Large intestine (tissue), 3 donors: ENCODE results near the gene FGF12. TPM values are rescaled to one million over a fixed set of nuclear protein-coding genes. Genes with fewer than 3 reads are reported as not detected.

Source experiments
- DNase-seq, 2 donors: peaks; one replicate each; pipeline versions ENCODE4 v3.0.0 to v3.0.0-alpha.2; 2013
- H3K27ac ChIP-seq: one replicate; pipeline ENCODE4 v1.5.1; 2013; ENCODE audit warnings: low read length
- H3K27me3 ChIP-seq: 2 replicates; pipeline ENCODE4 v1.6.1; 2013; ENCODE audit warnings: low read length; ENCODE audit not compliant: control insufficient read depth, insufficient read depth
- H3K36me3 ChIP-seq: 2 replicates; pipeline ENCODE4 v1.6.1; 2013; ENCODE audit warnings: low read length; ENCODE audit not compliant: control insufficient read depth, insufficient read depth
- H3K4me1 ChIP-seq: one replicate; pipeline ENCODE4 v1.6.1; 2013; ENCODE audit warnings: low read length; ENCODE audit not compliant: control insufficient read depth, insufficient read depth
- H3K4me3 ChIP-seq: one replicate; pipeline ENCODE4 v1.5.1; 2013; ENCODE audit warnings: low read length
- H3K9me3 ChIP-seq: one replicate; pipeline ENCODE4 v1.6.1; 2013; ENCODE audit warnings: mild to moderate bottlenecking, low read depth, low read length, moderate library complexity; ENCODE audit not compliant: control insufficient read depth
- WGBS: methylation state at CpG from one replicate; pipeline ENCODE4 v1.1.5; 2013; ENCODE audit warnings: low lambda C conversion rate; ENCODE audit not compliant: insufficient coverage; 5-methylcytosine and 5-hydroxymethylcytosine counted together
- polyA plus RNA-seq: library from polyadenylated mRNA; unstranded; fragments of 120-200 nt; gene quantifications from one replicate; pipeline ENCODE4 v1.2.1, GENCODE V29; 2013

The FGF12 gene
- polyA plus RNA-seq, 1 donor, result 2.1 TPM

DNA sequence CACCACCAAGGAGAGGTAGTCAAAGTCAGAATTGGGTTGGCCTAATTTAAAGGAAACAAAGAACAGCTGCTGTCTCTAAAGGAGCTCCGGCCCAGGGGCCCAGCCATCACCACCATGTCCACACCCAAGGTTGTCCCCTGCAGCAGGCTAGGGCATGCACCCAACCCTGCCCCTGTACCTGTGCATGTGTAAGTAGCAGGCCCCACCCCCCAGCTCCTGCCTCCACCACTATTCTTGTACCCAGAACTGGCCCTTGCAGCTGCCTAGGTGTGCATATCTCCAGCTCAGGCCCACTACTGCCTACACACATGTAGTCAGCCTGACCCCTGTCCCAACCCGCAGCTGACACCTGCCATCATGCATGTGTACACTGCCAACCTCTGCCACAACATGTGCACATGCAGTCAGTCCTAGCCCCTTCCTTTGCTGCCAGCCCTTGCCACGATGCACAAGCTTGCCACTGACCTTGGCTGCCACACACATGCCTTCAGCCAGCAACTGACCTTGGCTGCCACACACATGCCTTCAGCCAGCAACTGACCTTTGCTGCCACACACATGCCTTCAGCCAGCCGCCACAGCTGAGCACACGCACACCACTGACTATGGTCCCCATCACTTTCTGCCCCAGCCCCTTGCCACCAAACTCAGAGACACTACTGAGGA is 39.7 kb downstream of the FGF12 start:
- no peaks in the 10 kb centered on the region for H3K27me3 ChIP-seq
- H3K4me1 ChIP-seq, result no peaks in the 10 kb centered on the region
- H3K4me3 ChIP-seq, result no peak overlapping the region
- H3K9me3 ChIP-seq, result no peaks in the 10 kb centered on the region
- no peak for DNase-seq
- no peak overlapping the region for H3K27ac ChIP-seq
- no CpG with 5 or more reads among the region's 5 CpGs for WGBS
- no peaks in the 10 kb centered on the region for H3K36me3 ChIP-seq

DNA sequence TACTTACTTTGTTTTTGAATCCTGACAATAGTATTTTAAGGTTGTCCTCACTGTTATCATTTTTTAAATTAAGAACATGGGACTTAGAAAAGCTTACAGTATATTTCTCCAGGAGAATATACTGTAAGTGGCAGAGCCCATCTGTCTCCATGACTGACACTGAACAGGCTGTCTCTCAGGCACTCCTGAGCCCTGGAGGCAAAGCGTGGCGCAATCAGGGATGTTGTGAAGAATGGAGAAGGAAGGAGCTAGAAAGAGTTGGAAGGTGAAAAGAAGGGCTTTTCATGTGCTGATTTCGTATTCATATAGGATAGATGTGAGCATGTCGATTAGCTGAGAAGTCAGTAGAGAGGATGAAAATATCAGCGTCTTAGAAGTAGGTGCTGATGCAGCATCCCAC is 41.5 kb downstream of the FGF12 start:
- H3K27ac ChIP-seq, result no peak overlapping the region
- 91% methylated on average over 4 of the region's 5 CpGs for WGBS

DNA sequence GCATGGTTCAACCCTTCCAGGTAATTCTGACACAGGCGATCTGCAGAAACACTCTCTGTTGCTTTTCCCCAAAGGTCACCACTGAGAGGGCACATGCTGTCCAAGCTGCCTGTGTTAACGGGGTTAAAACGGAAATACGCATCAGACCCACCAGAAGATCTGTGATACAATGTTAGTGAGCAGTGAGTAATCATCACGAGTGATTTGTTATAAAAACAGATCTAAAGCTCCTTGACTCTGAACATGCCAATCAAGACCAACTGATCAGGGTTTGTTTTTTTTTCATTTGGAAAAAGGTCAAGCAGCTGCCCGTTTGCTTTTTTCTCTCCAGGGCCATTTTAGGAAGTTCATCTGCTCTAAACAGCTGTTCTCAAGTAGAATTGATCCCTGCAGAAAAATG is 43.2 kb downstream of the FGF12 start:
- Histone ChIP-seq H3K4me3 (no peak overlapping the region), H3K4me1 (no peaks in the 10 kb centered on the region), H3K27ac (no peak overlapping the region), H3K36me3 (no peaks in the 10 kb centered on the region), H3K27me3 (no peaks in the 10 kb centered on the region), H3K9me3 (no peaks in the 10 kb centered on the region)
- 80% methylated on average over 1 of the region's 6 CpGs for WGBS
- DNase-seq, result no peak

More for the DNA sequence above, 41.5 kb downstream of the FGF12 start:
- H3K4me3 ChIP-seq, result no peak overlapping the region
- H3K9me3 ChIP-seq, result no peaks in the 10 kb centered on the region
- H3K36me3 ChIP-seq, result no peaks in the 10 kb centered on the region
- H3K4me1 ChIP-seq, result no peaks in the 10 kb centered on the region
- no peak for DNase-seq
- H3K27me3 ChIP-seq, result no peaks in the 10 kb centered on the region

DNA sequence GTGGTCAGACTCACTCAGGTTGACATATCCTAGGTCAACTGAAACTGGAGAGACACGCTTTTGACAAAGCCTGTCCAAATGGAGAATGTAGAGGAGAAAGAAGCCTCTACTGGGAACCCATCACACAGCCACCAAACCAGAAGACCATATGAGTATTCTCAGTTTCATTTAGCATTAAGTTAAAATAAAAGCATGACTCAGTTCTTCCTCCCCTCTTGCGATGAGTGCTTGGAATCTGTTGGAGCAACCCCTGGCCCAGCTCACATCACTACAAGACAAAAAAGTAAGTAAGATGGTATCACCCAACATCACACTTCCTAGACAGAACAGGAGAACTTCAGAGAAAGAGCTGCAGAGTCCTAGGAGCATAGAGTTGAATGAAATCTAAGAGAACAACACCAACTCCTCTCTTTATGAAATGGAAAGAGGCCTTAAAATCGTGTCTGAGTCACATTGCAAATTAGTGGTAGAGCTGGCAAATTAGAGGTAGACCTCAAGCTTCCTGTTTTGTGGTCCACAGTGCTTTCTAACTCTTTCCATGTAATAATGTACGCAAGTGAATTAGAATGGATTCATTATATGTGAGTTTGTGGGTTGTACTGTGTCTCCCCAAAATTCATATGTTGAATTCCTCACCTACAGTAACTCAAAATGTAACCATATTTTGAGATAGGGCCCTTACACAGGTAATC is 51.2 kb downstream of the FGF12 start:
- H3K36me3 ChIP-seq, result no peaks in the 10 kb centered on the region
- H3K27me3 ChIP-seq, result no peaks in the 10 kb centered on the region
- WGBS, result no CpG with 5 or more reads among the region's 4 CpGs
- H3K4me3 ChIP-seq, result no peak overlapping the region
- no peaks in the 10 kb centered on the region for H3K9me3 ChIP-seq
- no peak for DNase-seq
- H3K4me1 ChIP-seq, result no peaks in the 10 kb centered on the region
- H3K27ac ChIP-seq, result no peak overlapping the region

DNA sequence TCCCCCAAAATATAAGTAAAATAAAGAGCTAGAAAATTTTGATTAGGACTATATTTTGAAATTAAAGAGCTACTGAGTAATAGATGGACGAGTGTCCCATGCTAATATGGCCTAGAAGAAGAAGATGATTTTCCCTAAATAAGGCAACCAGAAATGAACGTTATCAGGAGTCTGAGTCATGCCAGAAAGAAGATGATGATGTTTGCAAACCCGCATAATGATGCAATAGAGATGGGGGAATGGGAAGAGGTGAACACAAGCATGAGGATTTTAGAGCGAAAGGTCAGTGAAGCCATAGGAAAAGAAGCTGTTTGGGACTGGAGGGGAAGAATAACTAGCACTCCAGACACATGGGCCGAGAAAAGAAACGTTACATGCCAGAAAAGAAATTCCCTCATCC is 71.7 kb downstream of the FGF12 start:
- 90% methylated on average over 5 of the region's 6 CpGs for WGBS
- Histone ChIP-seq H3K9me3 (no peaks in the 10 kb centered on the region), H3K27ac (no peak overlapping the region)

DNA sequence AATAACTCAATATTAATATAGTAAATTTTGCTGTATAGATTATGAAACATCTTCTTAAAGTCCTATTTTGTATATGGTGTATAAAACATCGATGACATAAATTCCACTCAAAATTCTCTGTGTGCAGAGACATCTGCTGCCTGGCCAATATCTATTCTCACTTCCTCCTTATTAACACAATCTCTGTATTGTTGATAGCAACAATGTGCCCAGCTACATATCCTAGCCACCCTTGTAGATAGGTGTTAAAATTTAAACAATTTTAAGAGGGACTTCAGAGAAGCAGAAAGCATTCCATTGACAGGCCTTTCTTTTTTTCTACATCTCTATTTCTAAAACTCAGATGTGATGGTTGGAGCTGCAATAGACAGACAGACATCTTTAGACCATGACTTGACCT is 72.3 kb downstream of the FGF12 start:
- 100% methylated on average over 1 of the region's 1 CpG for WGBS
- Histone ChIP-seq H3K4me1 (no peaks in the 10 kb centered on the region), H3K27me3 (no peaks in the 10 kb centered on the region), H3K9me3 (no peaks in the 10 kb centered on the region), H3K27ac (no peak overlapping the region), H3K4me3 (no peak overlapping the region), H3K36me3 (no peaks in the 10 kb centered on the region)
- no peak for DNase-seq

More for the DNA sequence above, 71.7 kb downstream of the FGF12 start:
- Histone ChIP-seq H3K36me3 (no peaks in the 10 kb centered on the region), H3K27me3 (no peaks in the 10 kb centered on the region), H3K4me1 (no peaks in the 10 kb centered on the region), H3K4me3 (no peak overlapping the region)
- DNase-seq, result no peak

DNA sequence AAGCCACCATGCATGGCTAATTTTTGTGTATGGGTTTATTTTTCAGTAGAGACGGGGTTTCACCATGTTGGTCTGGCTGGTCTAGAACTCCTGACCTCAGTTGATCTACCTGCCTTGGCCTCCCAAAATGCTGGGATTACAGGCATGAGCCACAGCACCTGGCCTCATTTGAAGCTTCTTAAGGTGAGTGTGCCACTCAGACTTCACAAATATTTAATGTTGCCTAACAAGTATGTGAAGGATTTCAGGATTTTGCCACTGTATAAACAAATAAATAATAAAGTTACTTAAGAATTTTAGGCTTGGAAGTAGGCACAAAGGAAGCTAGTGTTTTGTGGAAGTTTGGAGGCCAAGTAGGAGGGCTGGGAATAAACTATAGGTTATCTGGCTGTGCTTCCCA is 73.5 kb downstream of the FGF12 start:
- Histone ChIP-seq H3K27me3 (no peaks in the 10 kb centered on the region), H3K36me3 (no peaks in the 10 kb centered on the region), H3K9me3 (no peaks in the 10 kb centered on the region), H3K27ac (no peak overlapping the region), H3K4me1 (no peaks in the 10 kb centered on the region), H3K4me3 (no peak overlapping the region)
- DNase-seq, result no peak
- no CpG with 5 or more reads among the region's 1 CpG for WGBS

DNA sequence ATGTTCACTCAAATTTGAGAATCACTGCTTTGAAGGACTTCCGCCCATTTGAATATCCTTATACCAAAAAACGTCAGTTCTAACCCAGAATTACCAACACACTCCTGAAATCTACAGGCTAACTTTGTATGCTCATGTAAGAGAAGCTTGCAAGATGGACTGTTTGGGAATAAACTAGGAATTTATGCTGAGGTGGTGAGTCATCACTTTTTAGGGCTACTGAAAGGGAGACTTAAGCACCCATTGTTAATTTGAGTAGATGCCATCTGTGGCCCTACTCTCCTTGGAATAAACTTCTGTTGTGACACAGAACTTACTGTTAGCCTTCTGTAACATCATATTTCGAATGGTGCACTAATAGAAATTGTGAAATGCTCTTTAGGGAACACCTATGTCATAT is 74.6 kb downstream of the FGF12 start:
- Histone ChIP-seq H3K27me3 (no peaks in the 10 kb centered on the region), H3K9me3 (no peaks in the 10 kb centered on the region), H3K27ac (no peak overlapping the region), H3K4me3 (no peak overlapping the region), H3K36me3 (no peaks in the 10 kb centered on the region), H3K4me1 (no peaks in the 10 kb centered on the region)
- DNase-seq, result no peak
- WGBS, result 40% methylated on average over 1 of the region's 3 CpGs

DNA sequence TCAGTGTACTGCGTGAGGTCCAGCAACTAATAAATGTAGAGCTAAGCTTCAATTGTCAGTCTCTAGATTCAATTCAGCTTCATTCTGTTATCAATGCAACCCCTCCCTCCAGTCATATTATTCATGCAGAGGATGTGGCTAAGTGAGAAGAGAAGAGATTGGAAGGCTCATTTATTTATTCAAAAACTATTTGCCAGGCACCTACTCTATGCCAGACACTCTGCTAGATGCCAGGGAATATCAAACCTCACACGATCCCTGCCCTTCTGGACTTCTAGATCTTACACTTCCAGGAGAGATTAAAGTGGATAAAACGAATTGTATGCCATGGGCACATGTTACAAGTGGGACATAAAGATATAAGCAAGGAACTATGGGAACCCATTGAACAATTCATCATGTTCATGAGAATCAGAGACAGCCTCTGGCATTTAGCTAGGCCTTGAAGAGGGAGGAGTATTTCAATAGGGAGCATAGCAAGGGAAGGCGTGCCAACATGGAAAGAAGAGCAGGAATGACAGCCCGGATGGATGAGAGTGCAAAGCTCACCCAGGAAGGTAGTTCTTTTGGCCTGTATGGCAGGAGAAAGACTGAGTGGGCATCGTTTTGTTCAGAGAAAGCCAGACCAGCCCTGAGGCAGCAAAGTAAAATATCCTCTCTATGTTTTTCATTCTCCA is 75.4 kb downstream of the FGF12 start:
- no peaks in the 10 kb centered on the region for H3K36me3 ChIP-seq
- H3K9me3 ChIP-seq, result no peaks in the 10 kb centered on the region
- no peak overlapping the region for H3K4me3 ChIP-seq
- no peak overlapping the region for H3K27ac ChIP-seq
- H3K4me1 ChIP-seq, result no peaks in the 10 kb centered on the region
- WGBS, result no CpG with 5 or more reads among the region's 6 CpGs
- H3K27me3 ChIP-seq, result no peaks in the 10 kb centered on the region
- DNase-seq, result no peak

DNA sequence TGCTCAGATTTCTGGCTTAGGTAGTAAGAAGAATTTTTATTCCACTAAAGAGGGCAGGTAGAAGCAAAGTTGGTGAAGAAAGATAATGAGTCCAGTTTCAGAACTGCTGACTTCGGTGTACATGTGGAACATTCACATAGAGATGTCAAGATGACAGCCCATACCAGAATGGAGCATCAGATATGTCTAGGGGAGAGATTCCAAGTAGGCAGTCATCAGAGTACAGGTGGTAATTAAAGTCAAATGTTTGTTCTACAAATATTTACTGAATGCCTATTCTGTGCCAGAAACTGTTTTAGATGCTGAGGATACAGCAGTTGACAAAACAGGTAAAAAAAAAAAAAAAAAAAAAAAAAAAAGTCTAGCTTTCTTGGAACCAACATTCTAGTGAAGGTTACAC is 81.9 kb downstream of the FGF12 start:
- Histone ChIP-seq H3K4me3 (no peak overlapping the region), H3K27me3 (no peaks in the 10 kb centered on the region), H3K4me1 (no peaks in the 10 kb centered on the region), H3K36me3 (no peaks in the 10 kb centered on the region), H3K27ac (no peak overlapping the region), H3K9me3 (no peaks in the 10 kb centered on the region)
- no CpG with 5 or more reads among the region's 1 CpG for WGBS
- no peak for DNase-seq
